ENCODE results near the gene SDK1.

GRCh38 chr7:4212376-4212775 is 911.3 kb downstream of the SDK1 start:
- no peak for TF ChIP-seq POLR2A (IDR thresholded peaks at IDR 0.05)
- no peak for TF ChIP-seq CTCF (IDR thresholded peaks at IDR 0.05)

Data from uterus (tissue), 2 donors.